ENCODE data around the gene CUL9. TPM values are rescaled to one million over a fixed set of nuclear protein-coding genes. Genes with fewer than 3 reads are reported as not detected.

The CUL9 gene
- total RNA-seq, 1 donor from 2014 or later = 37.5 TPM

DNA sequence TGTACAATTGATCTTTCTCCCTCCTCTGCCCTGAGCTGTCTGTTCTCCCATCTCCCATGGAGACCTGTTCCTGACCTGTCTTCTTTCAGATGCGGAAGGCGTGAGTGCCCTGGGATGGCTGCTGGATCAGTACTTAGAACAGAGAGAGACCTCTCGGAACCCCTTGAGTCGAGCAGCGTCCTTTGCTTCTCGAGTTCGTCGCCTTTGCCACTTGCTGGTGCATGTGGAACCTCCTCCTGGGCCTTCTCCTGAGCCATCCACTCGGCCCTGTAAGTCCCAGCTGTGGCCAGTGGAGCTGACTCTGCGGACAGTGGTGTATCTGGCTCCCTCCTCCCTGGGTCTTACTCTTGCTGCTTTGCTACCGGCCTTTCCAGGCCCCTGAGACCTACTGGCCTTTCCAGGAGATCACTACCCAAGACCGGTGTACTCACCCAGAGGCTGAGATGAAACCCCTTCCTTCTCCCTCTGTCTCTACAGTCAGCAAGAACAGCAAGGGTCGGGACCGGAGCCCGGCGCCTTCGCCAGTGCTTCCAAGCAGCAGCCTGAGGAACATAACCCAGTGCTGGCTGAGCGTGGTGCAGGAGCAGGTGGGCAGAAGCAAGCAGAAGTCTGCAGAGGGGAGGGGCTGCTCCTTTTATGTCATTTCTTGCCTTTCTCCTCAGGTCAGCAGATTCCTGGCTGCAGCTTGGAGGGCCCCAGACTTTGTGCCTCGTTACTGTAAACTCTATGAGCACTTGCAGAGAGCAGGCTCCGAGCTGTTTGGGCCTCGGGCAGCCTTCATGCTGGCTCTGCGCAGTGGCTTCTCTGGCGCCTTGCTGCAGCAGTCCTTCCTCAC is 22.5 kb downstream of the CUL9 start:
- H3K9me3 Mint-ChIP-seq = no peaks in the 10 kb centered on the region
- H3K4me1 Mint-ChIP-seq = no peaks in the 10 kb centered on the region
- no peak for DNase-seq (ENCODE audit: low read depth, low spot score)
- H3K4me3 Mint-ChIP-seq = no peak overlapping the region
- TF ChIP-seq, protein P1, sequence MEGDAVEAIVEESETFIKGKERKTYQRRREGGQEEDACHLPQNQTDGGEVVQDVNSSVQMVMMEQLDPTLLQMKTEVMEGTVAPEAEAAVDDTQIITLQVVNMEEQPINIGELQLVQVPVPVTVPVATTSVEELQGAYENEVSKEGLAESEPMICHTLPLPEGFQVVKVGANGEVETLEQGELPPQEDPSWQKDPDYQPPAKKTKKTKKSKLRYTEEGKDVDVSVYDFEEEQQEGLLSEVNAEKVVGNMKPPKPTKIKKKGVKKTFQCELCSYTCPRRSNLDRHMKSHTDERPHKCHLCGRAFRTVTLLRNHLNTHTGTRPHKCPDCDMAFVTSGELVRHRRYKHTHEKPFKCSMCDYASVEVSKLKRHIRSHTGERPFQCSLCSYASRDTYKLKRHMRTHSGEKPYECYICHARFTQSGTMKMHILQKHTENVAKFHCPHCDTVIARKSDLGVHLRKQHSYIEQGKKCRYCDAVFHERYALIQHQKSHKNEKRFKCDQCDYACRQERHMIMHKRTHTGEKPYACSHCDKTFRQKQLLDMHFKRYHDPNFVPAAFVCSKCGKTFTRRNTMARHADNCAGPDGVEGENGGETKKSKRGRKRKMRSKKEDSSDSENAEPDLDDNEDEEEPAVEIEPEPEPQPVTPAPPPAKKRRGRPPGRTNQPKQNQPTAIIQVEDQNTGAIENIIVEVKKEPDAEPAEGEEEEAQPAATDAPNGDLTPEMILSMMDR (conservative IDR thresholded peaks at IDR 0.05) = no peak
- H3K27me3 Mint-ChIP-seq (ENCODE audit: low read depth) = no peaks in the 10 kb centered on the region
- peaks cover 6% of the 10 kb centered on the region for H3K36me3 Mint-ChIP-seq (ENCODE audit: low read depth)
- peak overlapping the region; percentile 85 for H3K27ac Mint-ChIP-seq (ENCODE audit: unreplicated experiment)

DNA sequence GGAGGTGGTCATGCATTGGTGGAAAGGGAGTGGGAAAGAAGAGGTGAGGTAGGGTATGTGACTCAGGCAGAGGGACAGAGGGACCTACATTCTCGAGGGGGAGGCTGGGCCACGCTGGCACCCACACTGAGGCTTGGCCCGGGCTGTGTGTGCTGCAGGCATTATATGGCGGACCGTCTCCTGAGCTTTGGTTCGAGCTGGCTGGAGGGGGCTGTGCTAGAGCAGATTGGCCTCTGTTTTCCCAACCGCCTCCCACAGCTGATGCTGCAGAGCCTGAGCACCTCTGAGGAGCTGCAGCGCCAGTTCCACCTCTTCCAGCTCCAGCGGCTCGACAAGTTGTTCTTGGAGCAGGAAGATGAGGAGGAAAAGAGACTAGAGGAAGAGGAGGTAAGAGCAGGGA is 23.9 kb downstream of the CUL9 start:
- H3K4me1 Mint-ChIP-seq = no peaks in the 10 kb centered on the region
- no peak for DNase-seq (ENCODE audit: low read depth, low spot score)
- TF ChIP-seq, protein P1 (conservative IDR thresholded peaks at IDR 0.05) = no peak
- H3K4me3 Mint-ChIP-seq = no peak overlapping the region
- no peak overlapping the region for H3K27ac Mint-ChIP-seq (ENCODE audit: unreplicated experiment)
- no peaks in the 10 kb centered on the region for H3K9me3 Mint-ChIP-seq
- no peaks in the 10 kb centered on the region for H3K27me3 Mint-ChIP-seq (ENCODE audit: low read depth)
- H3K36me3 Mint-ChIP-seq (ENCODE audit: low read depth) = peaks cover 6% of the 10 kb centered on the region

DNA sequence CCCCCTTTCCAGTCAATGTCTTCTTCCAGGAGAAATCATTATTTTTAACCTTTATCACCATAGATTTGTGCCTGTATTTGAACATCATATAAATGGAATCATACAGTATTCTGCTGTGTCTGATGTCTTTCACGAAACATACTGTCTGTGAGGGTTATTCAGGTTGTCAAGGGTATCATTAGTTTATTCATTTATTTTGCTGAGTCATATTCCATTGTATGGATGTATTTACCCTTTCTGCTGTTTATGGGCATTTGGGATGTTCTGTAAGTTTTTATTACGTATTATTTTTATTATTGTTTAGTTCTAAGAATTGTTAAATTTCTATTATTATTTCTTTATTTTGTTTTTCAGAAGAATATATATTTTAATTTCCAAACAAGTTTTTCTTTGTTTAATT is 25.3 kb downstream of the CUL9 start:
- Mint-ChIP-seq H3K27ac (ENCODE audit: unreplicated experiment) (no peak overlapping the region), H3K36me3 (ENCODE audit: low read depth) (peaks cover 6% of the 10 kb centered on the region), H3K9me3 (no peaks in the 10 kb centered on the region), H3K4me1 (no peaks in the 10 kb centered on the region), H3K4me3 (no peak overlapping the region), H3K27me3 (ENCODE audit: low read depth) (no peaks in the 10 kb centered on the region)
- DNase-seq (ENCODE audit: low read depth, low spot score) = no peak
- TF ChIP-seq, protein P1 (conservative IDR thresholded peaks at IDR 0.05) = no peak

DNA sequence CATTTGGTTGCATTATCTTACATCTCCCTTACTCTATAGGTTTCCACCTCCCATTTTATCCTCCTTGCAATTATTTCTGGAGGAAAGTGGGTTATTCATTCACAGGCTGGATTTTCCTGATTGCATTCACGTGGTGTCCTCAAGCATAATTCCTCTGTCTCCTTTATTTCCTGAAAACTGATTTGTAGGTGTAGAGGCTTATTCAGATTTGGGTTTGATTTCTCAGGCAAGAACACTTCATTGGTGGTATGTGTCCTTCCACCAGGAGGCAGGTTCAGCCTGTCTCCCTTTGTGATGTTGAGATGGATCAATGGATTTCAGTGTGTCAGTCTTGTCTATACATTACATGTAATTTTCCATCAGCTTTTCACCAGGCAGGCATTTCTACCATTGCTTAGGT is 30.0 kb downstream of the CUL9 start:
- H3K27ac Mint-ChIP-seq (ENCODE audit: unreplicated experiment) = no peak overlapping the region
- H3K36me3 Mint-ChIP-seq (ENCODE audit: low read depth) = peaks cover 3% of the 10 kb centered on the region
- H3K27me3 Mint-ChIP-seq (ENCODE audit: low read depth) = no peaks in the 10 kb centered on the region
- H3K4me3 Mint-ChIP-seq = no peak overlapping the region
- TF ChIP-seq, protein P1 (conservative IDR thresholded peaks at IDR 0.05) = no peak
- no peak for DNase-seq (ENCODE audit: low read depth, low spot score)
- no peaks in the 10 kb centered on the region for H3K4me1 Mint-ChIP-seq
- no peaks in the 10 kb centered on the region for H3K9me3 Mint-ChIP-seq

DNA sequence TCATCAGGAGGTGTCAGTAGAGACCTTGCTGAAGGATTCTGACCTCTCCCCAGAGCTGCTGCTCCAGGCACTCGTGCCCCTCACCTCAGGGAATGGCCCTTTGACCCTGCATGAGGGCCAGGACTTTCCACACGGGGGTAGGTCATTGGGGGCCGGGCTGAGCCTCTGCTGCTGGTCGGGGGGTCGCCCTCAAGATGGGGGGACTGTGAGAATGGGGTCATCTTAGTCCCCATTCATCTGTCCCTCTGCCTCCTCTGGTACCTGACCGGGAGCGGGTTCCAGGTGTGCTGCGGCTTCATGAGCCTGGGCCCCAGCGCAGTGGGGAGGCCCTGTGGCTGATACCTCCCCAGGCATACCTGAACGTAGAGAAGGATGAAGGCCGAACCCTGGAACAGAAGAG is 31.4 kb downstream of the CUL9 start:
- no peak overlapping the region for H3K27ac Mint-ChIP-seq (ENCODE audit: unreplicated experiment)

More for the DNA sequence above, 31.4 kb downstream of the CUL9 start:
- Mint-ChIP-seq H3K27me3 (ENCODE audit: low read depth) (no peaks in the 10 kb centered on the region), H3K4me1 (no peaks in the 10 kb centered on the region), H3K9me3 (no peaks in the 10 kb centered on the region), H3K36me3 (ENCODE audit: low read depth) (no peaks in the 10 kb centered on the region), H3K4me3 (no peak overlapping the region)
- TF ChIP-seq, protein P1 (conservative IDR thresholded peaks at IDR 0.05) = no peak
- DNase-seq (ENCODE audit: low read depth, low spot score) = no peak

All from neural crest cell (in vitro differentiated cells).